Hepatocyte (in vitro differentiated cells): ENCODE data around the gene AKAP3.

Source experiments
- CTCF ChIP-seq: fragments of 200-600 bp; sonication (generic); IDR thresholded peaks from 2 replicates; pipeline ENCODE4 v1.5.1; 2016; ENCODE audit warnings: antibody characterized with exemption, mild to moderate bottlenecking; ENCODE audit not compliant: poor library complexity
- EZH2 ChIP-seq: fragments of 200-600 bp; sonication (generic); IDR thresholded peaks from 2 replicates; pipeline ENCODE4 v1.6.1; 2016; ENCODE audit warnings: antibody characterized with exemption, mild to moderate bottlenecking, borderline replicate concordance
- EZH2phosphoT487 ChIP-seq: fragments of 200-600 bp; sonication (generic); IDR thresholded peaks from one replicate; pipeline ENCODE4 v1.6.1; 2018; ENCODE audit warnings: antibody characterized with exemption, mild to moderate bottlenecking, low read depth, moderate library complexity; ENCODE audit not compliant: unreplicated experiment, severe bottlenecking

GRCh38 chr12:4603946-4604345 is 44.9 kb downstream of the AKAP3 start:
- TF ChIP-seq CTCF (no peak), EZH2 (no peak), EZH2phosphoT487 (no peak)
